ENCODE measurements around the gene ACVR2B. TPM values are rescaled to one million over a fixed set of nuclear protein-coding genes. Genes with fewer than 3 reads are reported as not detected.
A peak's percentile ranks its signal among the peaks of the same experiment; 100 is the strongest.
"Not testable (repeated sequence)": the region's sequence is repeated elsewhere in the genome, so short reads cannot be mapped to it uniquely, and the experiment has no call there.

The ACVR2B gene
- 3.0 and 5.2 TPM in 2 replicates for total RNA-seq (2014; rRNA removed; shearing (Covaris generic))

- peak; percentile 51 for DNase-seq (ENCODE audit: low spot score)
Measured at GRCh38 chr3:38453075-38453912, at the start of gene ACVR2B. Gene ACVR2B (plus strand): TSS chr3:38453890. CDS start chr3:38454323, 433 bp downstream.

DNA sequence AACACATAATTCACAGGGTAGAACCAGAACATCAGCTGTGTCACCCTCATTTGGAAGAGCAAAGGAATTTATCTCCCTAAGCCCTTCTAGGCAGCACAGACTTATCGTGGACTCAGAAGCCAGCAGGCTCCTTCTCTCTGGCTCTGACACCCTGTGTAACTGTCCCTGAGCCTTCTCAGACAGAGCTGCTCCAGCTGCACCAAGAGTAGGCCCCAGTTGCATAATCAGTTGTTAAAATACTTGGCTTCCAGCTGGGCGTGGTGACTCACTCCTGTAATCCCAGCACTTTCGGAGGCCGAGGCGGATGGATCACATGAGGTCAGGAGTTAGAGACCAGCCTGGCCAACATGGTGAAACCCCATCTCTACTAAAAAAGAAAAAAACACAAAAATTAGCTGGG, 49.4 kb upstream of the ACVR2B start:
- DNase-seq (ENCODE audit: low spot score): no peak

DNA sequence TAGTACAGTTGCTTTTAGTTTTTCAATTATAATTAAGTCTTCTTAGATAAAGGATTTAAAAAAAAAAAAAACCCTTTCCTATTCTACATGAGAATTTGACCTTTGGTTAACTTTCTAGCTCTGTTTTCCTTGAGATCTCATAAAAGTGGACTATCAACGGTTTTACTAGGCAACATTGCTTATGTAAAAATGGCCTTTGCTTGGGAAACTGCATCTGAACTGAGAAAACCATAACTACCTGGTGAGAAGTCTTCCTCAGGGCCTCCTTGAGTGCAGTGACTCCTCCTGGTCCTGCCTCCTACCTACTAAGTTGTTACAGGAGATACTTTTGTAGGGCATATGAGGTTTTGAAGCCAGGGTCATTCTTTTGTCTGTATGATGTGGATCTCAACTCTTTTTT, 42.1 kb upstream of the ACVR2B start:
- no peak for DNase-seq (ENCODE audit: low spot score)

GRCh38 chr3:38420758-38421157, 32.9 kb upstream of the ACVR2B start:
- not testable (repeated sequence) for DNase-seq (ENCODE audit: low spot score)

DNA sequence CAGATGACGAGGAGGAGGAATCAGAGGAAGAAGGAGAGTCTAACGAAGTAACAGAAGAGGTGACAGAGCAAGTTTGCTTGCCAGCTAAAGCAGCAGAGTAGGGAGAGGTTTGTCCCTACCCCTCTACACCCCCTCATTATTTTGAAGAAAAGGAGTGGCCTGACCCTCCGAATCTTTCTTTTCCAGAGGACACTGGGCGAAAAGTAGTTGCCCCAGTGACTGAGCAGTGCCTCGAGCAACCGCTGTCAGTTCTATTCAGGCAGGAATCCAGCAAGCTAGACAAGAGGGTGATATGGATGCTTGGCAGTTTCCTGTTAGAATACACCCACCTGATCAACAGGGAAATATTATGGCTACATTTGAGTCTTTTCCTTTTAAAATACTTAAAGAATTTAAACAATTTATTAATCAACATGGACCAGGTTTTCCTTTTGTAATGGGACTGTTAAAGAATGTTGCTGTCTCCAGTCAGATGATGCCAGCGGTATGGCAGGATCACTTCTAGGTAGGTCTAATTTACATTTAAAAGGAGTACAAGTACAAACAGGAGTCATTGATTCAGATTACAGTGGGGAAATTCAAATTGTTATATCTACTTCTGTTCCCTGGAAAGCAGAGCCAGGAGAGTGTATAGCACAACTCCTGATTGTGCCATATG, 31.9 kb upstream of the ACVR2B start:
- DNase-seq (ENCODE audit: low spot score): no peak

DNA sequence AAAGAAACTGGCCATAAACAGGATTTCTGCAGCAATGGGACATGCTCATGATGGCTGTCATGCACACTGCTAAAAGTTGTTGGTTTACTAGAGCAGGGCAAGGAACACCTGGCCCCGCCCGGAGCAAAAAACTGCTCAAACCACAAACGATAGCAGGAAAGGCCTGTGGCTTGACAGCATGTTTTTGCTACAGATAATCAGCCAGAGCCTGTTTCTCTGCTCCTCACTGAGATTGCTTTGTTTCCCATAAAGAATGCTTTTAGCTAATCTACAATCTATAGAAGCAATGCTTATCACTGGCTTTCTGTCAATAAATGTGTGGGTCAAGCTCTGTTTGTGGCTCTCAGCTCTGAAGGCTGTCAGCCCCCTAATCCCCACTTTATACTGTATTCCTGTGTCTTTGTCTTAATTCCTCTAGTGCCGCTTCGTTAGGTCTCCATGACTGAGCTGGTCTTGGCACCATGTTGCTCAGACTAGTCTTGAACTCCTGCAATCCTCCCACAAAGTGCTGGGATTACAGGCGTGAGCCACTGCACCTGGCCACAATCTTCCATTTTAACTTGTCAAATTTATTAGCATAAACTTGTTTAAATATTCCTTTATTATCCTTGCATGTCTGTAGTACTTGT, 26.8 kb upstream of the ACVR2B start:
- not testable (repeated sequence) for DNase-seq (ENCODE audit: low spot score)

DNA sequence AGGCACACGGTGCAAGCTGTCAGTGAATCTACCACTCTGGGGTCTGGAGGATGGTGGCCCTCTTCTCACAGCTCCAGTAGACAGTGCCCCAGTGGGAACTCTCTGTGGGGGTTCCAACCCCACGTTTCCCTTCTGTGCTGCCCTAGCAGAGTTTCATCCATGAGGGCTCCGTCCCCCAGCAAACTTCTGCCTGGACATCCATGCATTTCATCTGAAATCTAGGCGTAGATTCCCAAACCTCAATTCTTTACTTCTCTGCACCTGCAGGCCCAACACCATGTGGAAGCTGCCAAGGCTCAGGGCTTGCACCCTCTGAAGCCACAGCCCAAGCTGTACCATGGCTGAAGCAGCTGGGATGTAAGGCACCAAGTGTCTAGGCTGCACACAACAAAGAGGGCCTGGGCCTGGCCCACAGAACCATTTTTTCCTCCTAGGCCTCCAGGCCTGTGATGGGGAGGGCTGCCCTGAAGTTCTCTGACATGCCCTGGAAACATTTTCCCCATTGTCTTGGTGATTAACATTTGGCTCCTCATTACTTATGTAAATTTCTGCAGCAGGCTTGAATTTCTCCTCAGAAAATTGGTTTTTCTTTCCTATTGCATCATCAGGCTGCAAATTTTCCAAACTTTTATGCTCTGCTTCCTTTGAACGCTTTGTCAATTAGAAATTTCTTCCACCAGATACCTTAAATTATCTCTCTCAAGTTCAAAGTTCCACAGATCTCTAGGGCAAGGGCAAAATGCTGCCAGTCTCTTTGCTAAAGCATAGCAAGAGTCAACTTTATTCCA, 20.6 kb upstream of the ACVR2B start:
- not testable (repeated sequence) for DNase-seq (ENCODE audit: low spot score)

DNA sequence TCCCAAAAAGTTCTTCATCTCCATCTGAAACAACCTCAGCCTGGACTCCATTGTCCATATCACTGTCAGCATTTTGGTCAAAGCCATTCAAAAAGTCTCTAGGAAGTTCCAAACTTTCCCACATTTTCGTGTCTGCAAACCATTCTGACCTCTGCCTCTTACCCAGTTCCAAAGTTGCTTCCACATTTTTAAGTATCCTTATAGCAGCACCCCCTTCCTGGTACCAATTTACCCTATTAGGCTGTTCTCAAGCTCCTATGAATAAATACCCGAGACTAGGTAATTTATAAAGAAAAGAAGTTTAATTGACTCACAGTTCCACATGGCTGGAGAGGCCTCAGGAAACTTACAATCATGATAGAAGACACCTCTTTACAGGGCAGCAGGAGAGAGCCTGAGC, 20.0 kb upstream of the ACVR2B start:
- DNase-seq (ENCODE audit: low spot score): not testable (repeated sequence)

DNA sequence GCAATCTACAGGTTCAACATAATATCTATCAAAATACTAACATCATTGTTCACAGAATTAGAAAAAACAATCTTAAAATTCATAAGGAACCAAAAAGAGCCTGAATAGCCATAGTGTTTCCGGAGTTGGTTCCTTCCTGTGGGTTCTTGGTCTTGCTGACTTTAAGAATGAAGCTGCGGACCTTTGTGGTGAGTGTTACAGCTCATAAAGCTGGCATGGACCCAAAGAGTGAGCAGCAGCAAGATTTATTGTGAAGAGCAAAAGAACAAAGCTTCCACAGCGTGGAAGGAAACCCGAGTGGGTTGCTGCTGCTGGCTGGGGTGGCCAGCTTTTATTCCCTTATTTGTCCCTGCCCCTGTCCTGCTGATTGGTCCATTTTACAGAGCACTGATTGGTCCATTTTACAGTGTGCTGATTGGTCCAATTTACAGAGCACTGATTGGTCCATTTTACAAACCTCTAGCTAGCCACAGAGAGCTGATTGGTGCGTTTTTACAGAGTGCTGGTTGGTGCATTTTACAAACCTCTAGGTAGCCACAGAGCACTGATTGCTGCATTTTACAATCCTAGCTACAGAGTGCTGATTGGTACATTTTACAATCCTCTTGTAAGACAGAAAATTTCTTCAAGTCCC, 15.1 kb upstream of the ACVR2B start:
- not testable (repeated sequence) for DNase-seq (ENCODE audit: low spot score)

DNA sequence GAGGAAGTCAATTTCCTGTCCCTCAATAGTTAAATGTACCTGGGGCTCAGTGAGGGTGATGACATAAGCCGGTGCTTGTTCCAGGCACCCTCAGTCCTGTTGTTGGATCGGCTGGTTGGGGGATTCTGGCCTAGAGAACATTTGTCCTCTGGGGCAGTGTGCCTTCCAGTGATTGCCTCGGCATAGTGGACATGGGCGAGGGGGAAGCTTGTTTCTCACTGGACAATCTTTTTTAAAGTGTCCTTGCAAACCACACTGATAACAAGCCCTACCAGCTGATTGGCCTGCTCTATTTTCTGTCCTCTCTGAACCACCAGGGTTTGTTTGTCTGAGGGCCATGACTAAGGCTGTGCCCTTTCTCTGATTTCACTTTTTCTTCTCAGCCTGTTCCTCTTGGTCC, 10.5 kb upstream of the ACVR2B start:
- DNase-seq (ENCODE audit: low spot score): not testable (repeated sequence)

DNA sequence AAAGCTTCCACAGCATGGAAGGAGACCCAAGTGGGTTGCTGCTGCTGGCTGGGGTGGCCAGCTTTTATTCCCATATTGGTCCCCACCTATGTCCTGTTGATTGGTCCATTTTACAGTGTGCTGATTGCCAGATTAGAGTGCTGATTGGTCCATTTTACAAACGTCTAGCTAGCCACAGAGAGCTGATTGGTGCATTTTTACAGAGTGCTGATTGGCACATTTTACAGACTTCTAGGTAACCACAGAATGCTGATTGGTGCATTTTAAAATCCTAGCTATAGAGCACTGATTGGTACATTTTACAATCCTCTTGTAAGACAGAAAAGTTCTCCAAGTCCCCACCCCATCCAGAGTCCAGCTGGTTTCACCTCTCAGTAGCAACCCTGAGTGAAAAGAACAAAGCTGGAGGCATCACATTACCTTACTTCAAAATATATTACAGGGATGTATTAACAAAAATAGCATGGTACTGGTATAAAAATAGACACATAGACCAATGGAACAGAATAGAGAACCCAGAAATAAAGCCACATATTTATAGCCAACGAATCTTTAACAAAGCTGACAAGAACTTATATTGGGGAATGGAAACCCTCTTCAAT, 7.5 kb upstream of the ACVR2B start:
- no peak for DNase-seq (ENCODE audit: low spot score)

- no peak for DNase-seq (ENCODE audit: low spot score)
Measured at GRCh38 chr3:38446812-38447211, 6.9 kb upstream of the ACVR2B start.

DNA sequence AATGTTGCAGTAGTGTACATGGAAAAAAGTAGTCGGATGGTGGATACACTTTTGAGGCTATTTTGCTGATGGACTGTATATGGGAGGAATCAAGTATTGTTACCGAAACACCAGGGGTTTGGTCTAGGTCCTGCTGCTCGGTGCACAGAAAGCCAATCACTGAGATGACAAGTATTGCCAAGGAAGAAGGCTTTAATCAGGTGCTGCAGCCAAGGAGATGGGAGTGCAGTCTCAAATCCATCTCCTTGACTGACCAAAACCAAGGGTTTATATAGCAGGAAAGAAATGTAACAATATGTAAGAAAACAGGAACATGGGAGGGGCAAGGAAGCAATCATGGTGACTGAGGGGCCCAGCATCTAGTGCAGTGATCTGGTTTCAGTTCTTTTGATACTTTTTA, 2.8 kb upstream of the ACVR2B start:
- no peak for DNase-seq (ENCODE audit: low spot score)

GRCh38 chr3:38453913-38454177, 155 bp downstream of the ACVR2B start:
- DNase-seq (ENCODE audit: low spot score): no peak

DNA sequence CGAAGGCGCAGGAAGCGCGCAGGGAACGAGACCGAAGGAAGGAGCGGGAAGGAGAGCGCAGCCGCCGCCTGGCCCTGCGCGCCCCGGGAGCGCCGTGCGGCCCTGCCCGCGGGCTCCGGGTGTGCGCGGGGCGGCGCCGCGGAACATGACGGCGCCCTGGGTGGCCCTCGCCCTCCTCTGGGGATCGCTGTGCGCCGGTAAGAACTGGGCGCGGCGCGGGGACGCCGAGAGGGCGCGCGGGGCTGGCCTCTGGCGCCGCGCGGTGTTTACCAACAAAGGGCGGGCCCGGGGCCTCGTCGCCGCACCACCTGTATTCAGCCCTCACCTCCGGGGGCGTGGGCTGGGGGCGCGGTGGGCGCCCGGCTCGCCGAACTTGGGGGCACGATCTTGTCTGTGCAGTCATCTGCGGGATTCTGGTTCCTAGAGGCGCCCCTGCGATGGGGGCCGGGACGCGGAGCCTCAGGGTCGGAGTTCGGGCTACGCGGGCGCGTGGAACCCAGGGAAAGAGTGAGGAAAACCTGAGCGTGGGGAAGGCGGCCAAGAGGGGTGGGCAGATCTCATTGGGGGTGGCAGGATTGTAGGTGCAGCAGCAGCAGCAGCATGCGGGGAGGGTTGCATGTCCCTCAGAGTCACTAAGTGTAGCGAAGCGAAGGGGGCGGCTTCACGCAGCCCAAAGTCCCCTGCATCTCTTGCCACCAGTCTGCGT, 641 bp downstream of the ACVR2B start:
- DNase-seq (ENCODE audit: low spot score): peak; percentile 18

DNA sequence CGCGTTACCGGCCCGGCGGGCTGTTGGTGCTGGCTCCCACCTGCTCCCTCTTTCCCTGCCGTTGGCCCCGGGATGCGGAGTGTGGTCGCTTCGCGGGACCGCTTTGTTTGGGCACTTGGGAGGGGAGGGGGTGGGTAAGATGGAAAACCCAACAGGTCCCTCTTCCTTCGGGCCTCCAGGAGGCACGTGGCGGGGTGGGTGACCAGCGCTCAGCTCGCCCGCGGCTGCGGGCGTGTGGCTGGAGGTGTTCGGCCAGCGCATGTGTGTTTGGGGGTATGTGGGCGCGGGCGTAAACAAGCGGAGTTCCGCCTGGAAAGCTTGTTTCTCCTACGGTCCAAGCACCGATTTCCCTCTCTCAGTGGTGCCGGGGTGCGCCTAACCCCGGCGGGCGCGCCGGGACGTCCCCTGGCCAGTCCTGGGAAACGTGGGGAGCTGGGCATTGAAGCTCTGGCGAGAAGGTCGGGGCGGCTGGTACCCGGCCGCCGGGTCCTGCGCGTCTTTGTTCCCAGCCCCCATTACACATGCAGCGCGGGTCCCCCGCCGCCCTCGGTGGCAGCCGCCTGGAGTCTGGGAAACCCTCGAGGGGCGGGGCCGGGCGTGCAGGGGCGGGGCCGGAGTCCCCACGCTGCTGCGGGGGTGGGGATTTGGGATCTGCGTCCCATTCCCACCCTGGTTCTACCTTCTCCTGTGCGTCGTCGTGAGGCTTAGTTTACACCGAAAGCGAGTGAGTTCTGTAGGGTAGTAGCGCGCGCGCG, 1.4 kb downstream of the ACVR2B start:
- peak; percentile 65 for DNase-seq (ENCODE audit: low spot score)

GRCh38 chr3:38455639-38456430, 2.1 kb downstream of the ACVR2B start:
- DNase-seq (ENCODE audit: low spot score): no peak

DNA sequence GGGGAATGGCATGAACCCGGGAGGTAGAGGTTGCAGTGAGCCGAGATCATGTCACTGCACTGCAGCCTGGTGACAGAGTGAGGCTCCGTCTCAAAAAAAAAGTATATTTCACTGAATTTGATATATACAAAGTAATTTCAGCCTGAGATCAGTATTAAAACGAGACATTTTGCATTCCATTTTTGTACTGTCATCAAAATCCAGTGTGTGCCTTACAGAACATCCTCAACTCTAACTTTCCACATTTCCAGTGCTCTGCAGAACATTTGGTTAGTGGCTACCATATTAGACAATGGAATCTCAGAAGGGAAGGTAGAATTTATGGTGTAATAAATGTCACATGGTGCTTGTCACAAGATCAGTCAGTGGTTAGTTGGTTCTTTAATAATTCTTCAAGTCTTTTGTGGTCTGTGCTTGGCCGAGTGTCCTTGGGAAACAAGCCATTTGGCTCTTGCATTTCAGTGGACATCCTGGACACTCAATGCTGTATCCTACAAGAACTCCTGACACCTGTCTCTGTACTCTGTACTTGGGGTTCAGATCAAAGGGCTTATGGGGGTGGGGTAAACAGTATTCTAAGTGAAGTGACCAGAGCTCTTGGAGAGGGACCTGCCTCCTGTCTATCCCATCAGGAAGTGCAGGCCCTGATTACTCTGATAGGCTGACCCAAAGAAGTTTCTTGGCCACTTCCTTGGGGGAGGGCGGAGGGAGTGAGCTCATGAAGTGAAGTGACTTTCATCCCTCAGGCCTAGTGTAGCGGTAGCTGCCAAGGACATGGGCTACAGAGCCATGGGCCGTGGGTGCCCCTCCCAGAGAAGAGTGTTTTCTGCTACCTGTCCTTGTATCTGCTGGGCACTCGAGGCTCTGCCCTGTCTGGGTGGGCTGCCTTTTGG, 3.7 kb downstream of the ACVR2B start:
- DNase-seq (ENCODE audit: low spot score): no peak
